Prostate gland (tissue), 2 donors: Measurements from ENCODE around the gene DCHS2.

ENCODE experiments used
- CTCF ChIP-seq, 4 experiments: fragments of 200-600 bp in 2 of 4; fragments of 450-650 bp in 2 of 4; sonication (generic) in 2 of 4; IDR thresholded peaks; 1 replicate in 3 of 4; 2 replicates in 1 of 4; pipeline ENCODE4 v1.5.1; 2016 to 2019; ENCODE audit warnings: antibody characterized with exemption in 4 of 4, mild to moderate bottlenecking in 2 of 4, moderate library complexity in 2 of 4
- POLR2AphosphoS5 ChIP-seq: sonication (generic); formaldehyde crosslinking; IDR thresholded peaks from one replicate; pipeline ENCODE4 v1.6.1; 2017; ENCODE audit warnings: antibody characterized with exemption

- no peak for TF ChIP-seq CTCF (IDR thresholded peaks at IDR 0.05)
- no peak for TF ChIP-seq POLR2AphosphoS5
Observed at GRCh38 chr4:154517591-154517990, 26.0 kb upstream of the DCHS2 start.
